DLD1 (cell line): ENCODE data around the gene FZD10.

Experiments used
- in situ Hi-C: cut with HindIII; loops from 2 replicates; pipeline ENCODE4 v1.10.0; 2017; ENCODE audit warnings: low sequenced_read_pairs

Gene FZD10

DNA sequence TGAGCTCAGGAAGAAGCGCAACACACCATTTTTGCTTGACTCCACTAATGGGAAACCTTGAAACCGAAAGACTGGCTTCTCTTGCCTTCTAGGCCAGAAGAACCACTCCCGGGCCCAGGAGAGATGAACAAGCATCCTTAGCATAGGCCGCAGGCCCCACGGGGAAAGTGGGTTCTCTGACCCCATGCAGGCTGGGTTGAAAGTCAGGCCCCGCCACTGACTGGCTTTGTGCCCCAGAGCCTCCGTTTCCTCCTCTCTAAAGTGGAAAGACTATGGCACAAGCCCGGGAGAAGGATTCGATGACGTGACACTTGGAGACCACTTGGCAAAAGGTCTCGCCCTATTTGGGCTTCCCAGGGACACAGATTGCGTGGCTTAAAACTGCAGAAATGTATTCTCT, 9.9 kb upstream of the FZD10 start:
- in situ Hi-C loops: no loop called here

DNA sequence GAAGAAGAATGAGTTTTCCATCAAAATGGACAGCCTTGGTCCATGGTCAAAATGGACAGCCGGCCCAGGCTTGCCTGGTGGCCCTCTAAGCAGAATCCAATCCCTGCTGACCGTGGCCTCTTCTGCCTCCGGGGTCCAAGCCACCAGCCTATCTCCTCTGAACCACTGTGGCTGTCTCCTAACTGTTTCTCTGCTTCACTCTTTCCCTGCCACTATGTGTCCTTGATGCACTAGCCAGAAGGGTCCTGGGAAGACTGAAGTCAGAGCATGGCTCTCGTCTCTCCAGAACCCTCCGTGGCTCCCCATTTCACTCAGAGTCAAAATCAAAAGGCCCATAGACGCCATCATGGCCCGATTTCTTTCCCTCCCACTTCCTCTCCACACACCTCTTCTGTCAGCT, 8.5 kb upstream of the FZD10 start:
- in situ Hi-C loops: no loop called here

- in situ Hi-C loops: no loop called here
Observed at GRCh38 chr12:130154276-130155070, 7.8 kb upstream of the FZD10 start.

GRCh38 chr12:130155416-130156073, 6.7 kb upstream of the FZD10 start:
- in situ Hi-C loops: no loop called here

- in situ Hi-C loops: no loop called here
Observed at GRCh38 chr12:130156652-130157275, 5.5 kb upstream of the FZD10 start.

DNA sequence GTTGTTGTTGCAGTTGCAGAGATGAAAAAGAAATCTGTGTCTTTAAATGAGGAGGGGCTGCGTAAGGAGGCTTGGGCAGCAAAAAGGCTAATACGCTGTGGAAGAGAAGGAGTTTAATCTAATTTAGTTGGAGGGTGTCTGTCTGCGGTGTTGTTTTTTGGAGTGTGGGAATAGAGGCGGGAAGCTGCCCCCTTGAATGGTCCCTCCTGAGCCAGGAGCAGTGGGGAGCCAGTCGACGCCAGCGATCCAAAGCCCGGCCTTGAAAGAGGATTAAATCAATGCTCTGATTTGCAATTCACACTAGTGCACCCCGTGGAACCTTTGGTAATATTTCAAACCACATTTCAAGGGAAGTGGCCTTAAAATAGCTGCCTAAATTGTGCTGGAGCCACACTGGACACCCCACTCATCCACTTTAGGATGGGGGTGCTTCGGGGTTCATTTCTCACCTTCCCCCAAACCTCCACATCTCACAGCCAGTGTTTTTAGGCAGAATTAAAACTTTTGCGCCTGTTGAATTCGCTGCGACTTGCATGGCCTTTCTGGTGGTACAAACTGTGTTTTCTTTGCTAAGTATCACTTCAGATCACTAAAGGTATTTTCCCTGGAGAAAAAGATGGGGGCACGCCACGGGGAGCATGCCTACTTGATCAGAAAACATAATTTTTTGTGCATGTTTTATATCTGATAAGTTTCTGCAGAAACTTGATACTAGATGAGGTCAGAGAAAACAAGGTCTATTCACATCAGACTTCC, 4.1 kb upstream of the FZD10 start:
- in situ Hi-C loops: no loop called here

DNA sequence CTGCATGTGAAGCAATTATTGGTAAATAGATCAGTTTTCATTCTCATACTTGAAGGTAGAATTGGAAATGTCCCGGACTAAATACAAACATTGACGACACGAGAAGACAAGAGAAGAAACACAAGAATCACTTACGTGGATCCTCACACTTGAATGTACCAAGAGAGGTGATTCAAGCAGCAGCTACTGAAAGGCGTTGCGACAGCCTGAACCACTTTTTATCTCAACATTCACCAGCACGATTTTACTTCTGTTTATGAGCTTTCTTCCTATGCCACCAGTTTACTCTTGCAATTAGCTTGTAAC, 3.6 kb upstream of the FZD10 start:
- in situ Hi-C loops: no loop called here

- in situ Hi-C loops: no loop called here
Observed at GRCh38 chr12:130160306-130160705, 2.0 kb upstream of the FZD10 start.

DNA sequence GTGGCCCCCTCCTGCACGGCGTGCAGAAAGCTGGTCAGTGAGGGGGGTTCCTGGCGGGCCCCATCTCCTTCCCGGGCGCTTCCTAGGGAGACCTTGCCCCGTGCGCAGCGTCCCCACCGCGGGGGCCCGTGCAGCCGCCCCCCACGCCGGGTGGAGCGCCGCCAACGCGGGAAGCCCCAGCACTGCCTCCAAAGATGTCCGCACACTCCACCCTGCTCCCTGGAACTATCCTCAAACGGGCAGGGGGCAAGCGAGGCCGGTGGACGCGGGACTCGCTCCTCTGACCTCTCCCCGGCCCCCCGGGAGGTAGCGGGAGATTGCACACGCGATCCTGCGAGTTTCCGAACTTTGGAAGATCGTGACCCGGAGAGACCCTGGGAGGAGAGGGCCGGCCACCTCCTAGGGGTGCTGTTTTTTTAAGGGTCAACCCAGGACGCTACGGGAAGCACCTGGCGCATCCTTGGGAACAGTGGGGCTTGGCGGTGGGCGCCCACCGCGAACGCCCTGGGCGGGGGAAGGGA, 1.5 kb upstream of the FZD10 start:
- in situ Hi-C loops: no loop called here

GRCh38 chr12:130161261-130162243, 712 bp upstream of the FZD10 start:
- in situ Hi-C loops: no loop called here

DNA sequence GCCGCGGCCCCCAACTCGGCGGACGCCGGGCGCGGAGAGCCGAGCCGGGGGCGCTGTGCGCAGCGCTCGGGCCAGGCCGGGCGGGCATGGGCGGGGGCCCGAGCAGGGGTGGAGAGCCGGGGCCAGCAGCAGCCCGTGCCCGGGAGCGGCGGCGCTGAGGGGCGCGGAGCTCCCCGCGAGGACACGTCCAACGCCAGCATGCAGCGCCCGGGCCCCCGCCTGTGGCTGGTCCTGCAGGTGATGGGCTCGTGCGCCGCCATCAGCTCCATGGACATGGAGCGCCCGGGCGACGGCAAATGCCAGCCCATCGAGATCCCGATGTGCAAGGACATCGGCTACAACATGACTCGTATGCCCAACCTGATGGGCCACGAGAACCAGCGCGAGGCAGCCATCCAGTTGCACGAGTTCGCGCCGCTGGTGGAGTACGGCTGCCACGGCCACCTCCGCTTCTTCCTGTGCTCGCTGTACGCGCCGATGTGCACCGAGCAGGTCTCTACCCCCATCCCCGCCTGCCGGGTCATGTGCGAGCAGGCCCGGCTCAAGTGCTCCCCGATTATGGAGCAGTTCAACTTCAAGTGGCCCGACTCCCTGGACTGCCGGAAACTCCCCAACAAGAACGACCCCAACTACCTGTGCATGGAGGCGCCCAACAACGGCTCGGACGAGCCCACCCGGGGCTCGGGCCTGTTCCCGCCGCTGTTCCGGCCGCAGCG, 639 bp downstream of the FZD10 start:
- in situ Hi-C loops: no loop called here

DNA sequence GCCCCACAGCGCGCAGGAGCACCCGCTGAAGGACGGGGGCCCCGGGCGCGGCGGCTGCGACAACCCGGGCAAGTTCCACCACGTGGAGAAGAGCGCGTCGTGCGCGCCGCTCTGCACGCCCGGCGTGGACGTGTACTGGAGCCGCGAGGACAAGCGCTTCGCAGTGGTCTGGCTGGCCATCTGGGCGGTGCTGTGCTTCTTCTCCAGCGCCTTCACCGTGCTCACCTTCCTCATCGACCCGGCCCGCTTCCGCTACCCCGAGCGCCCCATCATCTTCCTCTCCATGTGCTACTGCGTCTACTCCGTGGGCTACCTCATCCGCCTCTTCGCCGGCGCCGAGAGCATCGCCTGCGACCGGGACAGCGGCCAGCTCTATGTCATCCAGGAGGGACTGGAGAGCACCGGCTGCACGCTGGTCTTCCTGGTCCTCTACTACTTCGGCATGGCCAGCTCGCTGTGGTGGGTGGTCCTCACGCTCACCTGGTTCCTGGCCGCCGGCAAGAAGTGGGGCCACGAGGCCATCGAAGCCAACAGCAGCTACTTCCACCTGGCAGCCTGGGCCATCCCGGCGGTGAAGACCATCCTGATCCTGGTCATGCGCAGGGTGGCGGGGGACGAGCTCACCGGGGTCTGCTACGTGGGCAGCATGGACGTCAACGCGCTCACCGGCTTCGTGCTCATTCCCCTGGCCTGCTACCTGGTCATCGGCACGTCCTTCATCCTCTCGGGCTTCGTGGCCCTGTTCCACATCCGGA, 1.4 kb downstream of the FZD10 start:
- in situ Hi-C loops: no loop called here

DNA sequence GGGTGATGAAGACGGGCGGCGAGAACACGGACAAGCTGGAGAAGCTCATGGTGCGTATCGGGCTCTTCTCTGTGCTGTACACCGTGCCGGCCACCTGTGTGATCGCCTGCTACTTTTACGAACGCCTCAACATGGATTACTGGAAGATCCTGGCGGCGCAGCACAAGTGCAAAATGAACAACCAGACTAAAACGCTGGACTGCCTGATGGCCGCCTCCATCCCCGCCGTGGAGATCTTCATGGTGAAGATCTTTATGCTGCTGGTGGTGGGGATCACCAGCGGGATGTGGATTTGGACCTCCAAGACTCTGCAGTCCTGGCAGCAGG, 1.9 kb downstream of the FZD10 start:
- in situ Hi-C loops: no loop called here

GRCh38 chr12:130164936-130165335, 2.7 kb downstream of the FZD10 start:
- in situ Hi-C loops: no loop called here

GRCh38 chr12:130166306-130166705, 4.0 kb downstream of the FZD10 start:
- in situ Hi-C loops: no loop called here

GRCh38 chr12:130167537-130167936, 5.3 kb downstream of the FZD10 start:
- in situ Hi-C loops: no loop called here

DNA sequence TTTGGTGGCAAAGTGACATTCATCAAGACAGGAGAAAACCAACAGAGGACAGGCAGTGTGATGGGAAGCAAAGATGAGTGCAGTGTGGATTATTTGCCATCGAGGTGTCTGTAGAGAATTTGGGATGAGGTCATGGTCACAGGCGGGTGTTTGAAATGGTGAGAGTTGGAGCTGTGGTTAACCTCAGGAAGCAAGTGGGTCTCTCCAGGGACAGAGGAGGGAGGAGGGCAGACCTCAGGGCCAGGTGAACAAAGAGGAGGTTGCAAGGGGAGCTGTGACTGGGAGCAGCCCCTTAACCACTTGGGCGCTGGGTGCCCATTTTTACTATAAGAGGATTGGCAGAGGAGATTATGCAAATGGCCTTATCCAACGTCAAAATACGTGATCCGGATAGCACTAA, 7.0 kb downstream of the FZD10 start:
- in situ Hi-C loops: no loop called here

- in situ Hi-C loops: no loop called here
Observed at GRCh38 chr12:130169924-130170323, 7.7 kb downstream of the FZD10 start.

- in situ Hi-C loops: no loop called here
Observed at GRCh38 chr12:130170611-130171010, 8.3 kb downstream of the FZD10 start.
